K562 (cell line): ENCODE measurements around the gene PFKFB2. TPM values are rescaled to one million over a fixed set of nuclear protein-coding genes. Genes with fewer than 3 reads are reported as not detected.

ENCODE experiments used
- ATF1 ChIP-seq, 2 experiments: fragments of 450-650 bp in 1 of 2; IDR thresholded peaks; 2 replicates each; pipeline ENCODE4 v1.6.1; 2016; ENCODE audit warnings: missing compliant biosample characterization in 1 of 2, missing genetic modification characterization in 1 of 2
- CREB1 ChIP-seq, 2 experiments: sonication (generic) in 1 of 2; formaldehyde crosslinking in 1 of 2; IDR thresholded peaks; 2 replicates each; pipeline versions ENCODE4 v1.6.1 to v1.8.0; 2012 to 2022; ENCODE audit warnings: inconsistent platforms in 1 of 2, mild to moderate bottlenecking in 1 of 2, missing genetic modification reagents in 1 of 2, moderate library complexity in 1 of 2
- HSF4 ChIP-seq: fragments of 250-450 bp; sonication (Bioruptor Pico); IDR thresholded peaks from 2 replicates; pipeline ENCODE4 v2.1.2; 2022; ENCODE audit warnings: mild to moderate bottlenecking, moderate library complexity, borderline replicate concordance
- MAFG ChIP-seq: fragments of 450-650 bp; conservative IDR thresholded peaks from 2 replicates; pipeline ENCODE4 v1.6.1; 2016; ENCODE audit warnings: missing genetic modification characterization, missing compliant biosample characterization
- MCM7 ChIP-seq, 2 experiments: fragments of 450-650 bp; IDR thresholded peaks; 2 replicates each; pipeline ENCODE4 v1.6.1; 2016 to 2018
- MED1 ChIP-seq: sonication (generic); formaldehyde crosslinking; IDR thresholded peaks from 2 replicates; pipeline ENCODE4 v1.8.1; 2023; ENCODE audit warnings: missing genetic modification reagents, borderline replicate concordance
- NELFE ChIP-seq: IDR thresholded peaks from 2 replicates; pipeline ENCODE4 v1.6.1; 2011; ENCODE audit warnings: mild to moderate bottlenecking; ENCODE audit not compliant: insufficient read depth, insufficient read length
- NEUROD1 ChIP-seq: fragments of 150-350 bp; IDR thresholded peaks from 2 replicates; pipeline ENCODE4 v1.6.1; 2014; ENCODE audit warnings: borderline replicate concordance, low read length, low read depth; ENCODE audit not compliant: partially characterized antibody
- NFRKB ChIP-seq: fragments of 450-650 bp; IDR thresholded peaks from 2 replicates; pipeline ENCODE4 v1.6.1; 2016; ENCODE audit warnings: low read depth
- NR1H2 ChIP-seq: sonication (generic); formaldehyde crosslinking; IDR thresholded peaks from 2 replicates; pipeline ENCODE4 v1.4.0; 2020; ENCODE audit warnings: mild to moderate bottlenecking, missing genetic modification reagents
- NR2F6 ChIP-seq: fragments of 450-650 bp; formaldehyde crosslinking; IDR thresholded peaks from 2 replicates; pipeline ENCODE4 v1.4.0; 2020; ENCODE audit warnings: mild to moderate bottlenecking
- PHF8 ChIP-seq: fragments of 200-600 bp; sonication (generic); IDR thresholded peaks from 2 replicates; pipeline ENCODE4 v1.6.1; 2012; ENCODE audit warnings: mixed run types, mild to moderate bottlenecking, inconsistent platforms, low read length, moderate library complexity, borderline replicate concordance
- PTRF ChIP-seq: fragments of 450-650 bp; IDR thresholded peaks from 2 replicates; pipeline ENCODE4 v1.6.1; 2016; ENCODE audit warnings: mild to moderate bottlenecking, missing genetic modification characterization, missing compliant biosample characterization
- PTTG1 ChIP-seq: fragments of 450-650 bp; IDR thresholded peaks from 2 replicates; pipeline ENCODE4 v1.6.1; 2016; ENCODE audit warnings: low read depth, mild to moderate bottlenecking, missing genetic modification characterization, missing compliant biosample characterization
- RBBP5 ChIP-seq: fragments of 200-600 bp; sonication (generic); IDR thresholded peaks from 2 replicates; pipeline ENCODE4 v1.6.1; 2012; ENCODE audit warnings: borderline replicate concordance, mild to moderate bottlenecking, low read length, control low read depth, inconsistent platforms; ENCODE audit not compliant: insufficient read depth, poor library complexity, severe bottlenecking
- RBM25 ChIP-seq: fragments of 200-400 bp; formaldehyde crosslinking; IDR thresholded peaks from 2 replicates; pipeline ENCODE4 v1.6.1; 2018; ENCODE audit warnings: low read length, low read depth, moderate library complexity; ENCODE audit not compliant: severe bottlenecking
- RBM34 ChIP-seq: fragments of 200-400 bp; formaldehyde crosslinking; IDR thresholded peaks from 2 replicates; pipeline ENCODE4 v1.6.1; 2018; ENCODE audit warnings: low read length, borderline replicate concordance; ENCODE audit not compliant: insufficient read depth
- SLC30A9 ChIP-seq: fragments of 250-450 bp; sonication (Bioruptor Pico); IDR thresholded peaks from 2 replicates; pipeline ENCODE4 v1.8.0; 2022; ENCODE audit warnings: mild to moderate bottlenecking, moderate library complexity
- ZBTB8A ChIP-seq: fragments of 450-650 bp; IDR thresholded peaks from 2 replicates; pipeline ENCODE4 v1.6.1; 2018; ENCODE audit warnings: mild to moderate bottlenecking, moderate library complexity; ENCODE audit not compliant: partially characterized antibody
- ZNF146 ChIP-seq: IDR thresholded peaks from one replicate; pipeline ENCODE4 v1.6.1; 2018; ENCODE audit warnings: missing compliant biosample characterization; ENCODE audit not compliant: unreplicated experiment
- ZNF586 ChIP-seq: fragments of 450-650 bp; formaldehyde crosslinking; conservative IDR thresholded peaks from 2 replicates; pipeline ENCODE4 v1.4.0; 2020; ENCODE audit warnings: mild to moderate bottlenecking, moderate library complexity
- ZNF778 ChIP-seq: fragments of 450-650 bp; formaldehyde crosslinking; IDR thresholded peaks from 2 replicates; pipeline ENCODE4 v1.4.0; 2020; ENCODE audit warnings: mild to moderate bottlenecking, moderate library complexity
- ZNF785 ChIP-seq: fragments of 250-450 bp; sonication (Bioruptor Pico); IDR thresholded peaks from 2 replicates; pipeline ENCODE4 v1.4.0; 2020; ENCODE audit warnings: mild to moderate bottlenecking
- polyA plus RNA-seq, 8 experiments: library from polyadenylated mRNA; depleted of rRNA in 4 of 8; stranded (reverse) in 5 of 8; unstranded in 3 of 8; fragments of >200 nt; fragmentation: Nextera tagmentation in 2 of 8; fragmentation: Illumina TruSeq in 1 of 8; extraction: Ambion mirVana in 2 of 8; extraction: Trizol in 1 of 8; gene quantifications; 2 replicates each; pipeline versions ENCODE4 v1.2.1 to v1.2.3, GENCODE V29; 2011 to 2014; ENCODE audit warnings: inconsistent platforms in 1 of 8, missing spikeins in 1 of 8
- total RNA-seq, 7 experiments: library from RNA; depleted of rRNA in 6 of 7; stranded (reverse); fragments of >200 nt in 6 of 7; fragmentation: Illumina TruSeq in 2 of 7; extraction: Trizol in 2 of 7; gene quantifications; 2 replicates each; pipeline versions ENCODE4 v1.2.1 to v1.2.3, GENCODE V29; 2011 to 2021; ENCODE audit warnings: low replicate concordance in 1 of 7
- TF ChIP-seq, protein P1 (sequence below): sonication (generic); formaldehyde crosslinking; IDR thresholded peaks from 2 replicates; pipeline ENCODE4 v1.8.1; 2023; ENCODE audit warnings: mild to moderate bottlenecking, missing genetic modification reagents, moderate library complexity
- TF ChIP-seq, protein P2 (sequence below): fragments of 250-450 bp; sonication (Bioruptor Pico); IDR thresholded peaks from 2 replicates; pipeline ENCODE4 v1.8.0; 2021; ENCODE audit warnings: moderate library complexity, mild to moderate bottlenecking, inconsistent platforms

The PFKFB2 gene
- total and polyA plus RNA-seq, 9 of the 15 experiments (the other 6 are each of a cell fraction or from before 2014, with no cell fraction given) = 6.9 to 26.0 (median 16.4) TPM

GRCh38 chr1:207025146-207025880 lies 27.8 kb upstream of the PFKFB2 start (continued):
- TF ChIP-seq PTRF (no peak), HSF4 (peak; percentile 59; the same call in 1 of the 2 replicates), ZNF778 (no peak), NELFE (no peak), ATF1 (CRISPR knock-in tag; IDR thresholded peaks at IDR 0.05) (no peak), ATF1 (tag; IDR thresholded peaks at IDR 0.05) (no peak), RBBP5 (no peak), ZNF586 (CRISPR knock-in tag) (peak; percentile 62; the same call in 1 of the 2 replicates), NR2F6 (CRISPR knock-in tag) (no peak), MED1 (CRISPR knock-in tag) (no peak), NEUROD1 (no peak), NFRKB (no peak; the same call in none of the 2 replicates), SLC30A9 (no peak), ZNF146 (CRISPR knock-in tag) (no peak), MCM7 (IDR thresholded peaks at IDR 0.05) (no peak), PTTG1 (tag) (no peak), ZNF785 (CRISPR knock-in tag) (no peak; the same call in 1 of the 2 replicates), ZBTB8A (no peak), PHF8 (peak; percentile 52; the same call in 1 of the 2 replicates), RBM25 (no peak), CREB1 (IDR thresholded peaks at IDR 0.05) (no peak), CREB1 (CRISPR knock-in tag; IDR thresholded peaks at IDR 0.05) (no peak), MAFG (tag) (no peak), RBM34 (no peak), NR1H2 (CRISPR knock-in tag) (no peak)
- TF ChIP-seq, protein P1, sequence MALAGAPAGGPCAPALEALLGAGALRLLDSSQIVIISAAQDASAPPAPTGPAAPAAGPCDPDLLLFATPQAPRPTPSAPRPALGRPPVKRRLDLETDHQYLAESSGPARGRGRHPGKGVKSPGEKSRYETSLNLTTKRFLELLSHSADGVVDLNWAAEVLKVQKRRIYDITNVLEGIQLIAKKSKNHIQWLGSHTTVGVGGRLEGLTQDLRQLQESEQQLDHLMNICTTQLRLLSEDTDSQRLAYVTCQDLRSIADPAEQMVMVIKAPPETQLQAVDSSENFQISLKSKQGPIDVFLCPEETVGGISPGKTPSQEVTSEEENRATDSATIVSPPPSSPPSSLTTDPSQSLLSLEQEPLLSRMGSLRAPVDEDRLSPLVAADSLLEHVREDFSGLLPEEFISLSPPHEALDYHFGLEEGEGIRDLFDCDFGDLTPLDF (CRISPR knock-in tag) = no peak
- TF ChIP-seq, protein P2, sequence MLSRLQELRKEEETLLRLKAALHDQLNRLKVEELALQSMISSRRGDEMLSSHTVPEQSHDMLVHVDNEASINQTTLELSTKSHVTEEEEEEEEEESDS (CRISPR knock-in tag) = no peak
